Measurements from ENCODE around the gene PCDHA4.
A peak's percentile ranks its signal among the peaks of the same experiment; 100 is the strongest.
"Not testable (repeated sequence)": the region's sequence is repeated elsewhere in the genome, so short reads cannot be mapped to it uniquely, and the experiment has no call there.

The PCDHA4 gene

GRCh38 chr5:140821375-140822280 is 14.8 kb downstream of the PCDHA4 start, which contains the start of gene PCDHA5:
Gene PCDHA5, plus strand, starts transcription at chr5:140821613.
- DNase-seq (ENCODE audit: low spot score): peak; percentile 46

DNA sequence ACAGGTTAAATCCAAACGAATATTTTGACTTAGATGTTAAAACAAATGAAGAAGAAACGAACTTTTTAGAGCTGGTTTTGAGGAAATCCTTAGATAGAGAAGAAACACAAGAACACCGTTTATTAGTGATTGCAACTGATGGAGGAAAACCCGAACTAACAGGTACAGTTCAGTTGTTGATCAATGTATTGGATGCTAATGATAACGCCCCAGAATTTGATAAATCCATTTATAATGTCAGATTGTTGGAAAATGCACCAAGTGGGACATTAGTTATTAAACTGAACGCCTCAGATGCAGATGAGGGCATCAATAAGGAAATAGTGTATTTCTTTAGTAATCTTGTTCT is 15.4 kb downstream of the PCDHA4 start:
- DNase-seq (ENCODE audit: low spot score): no peak

DNA sequence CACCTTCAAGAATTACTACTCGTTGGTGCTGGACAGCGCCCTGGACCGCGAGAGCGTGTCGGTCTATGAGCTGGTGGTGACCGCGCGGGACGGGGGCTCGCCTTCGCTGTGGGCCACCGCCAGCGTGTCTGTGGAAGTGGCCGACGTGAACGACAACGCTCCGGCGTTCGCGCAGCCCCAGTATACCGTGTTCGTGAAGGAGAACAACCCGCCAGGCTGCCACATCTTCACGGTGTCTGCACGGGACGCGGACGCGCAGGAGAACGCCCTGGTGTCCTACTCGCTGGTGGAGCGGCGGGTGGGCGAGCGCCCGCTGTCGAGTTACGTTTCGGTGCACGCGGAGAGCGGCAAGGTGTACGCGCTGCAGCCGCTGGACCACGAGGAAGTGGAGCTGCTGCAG is 16.1 kb downstream of the PCDHA4 start:
- DNase-seq (ENCODE audit: low spot score): not testable (repeated sequence)

DNA sequence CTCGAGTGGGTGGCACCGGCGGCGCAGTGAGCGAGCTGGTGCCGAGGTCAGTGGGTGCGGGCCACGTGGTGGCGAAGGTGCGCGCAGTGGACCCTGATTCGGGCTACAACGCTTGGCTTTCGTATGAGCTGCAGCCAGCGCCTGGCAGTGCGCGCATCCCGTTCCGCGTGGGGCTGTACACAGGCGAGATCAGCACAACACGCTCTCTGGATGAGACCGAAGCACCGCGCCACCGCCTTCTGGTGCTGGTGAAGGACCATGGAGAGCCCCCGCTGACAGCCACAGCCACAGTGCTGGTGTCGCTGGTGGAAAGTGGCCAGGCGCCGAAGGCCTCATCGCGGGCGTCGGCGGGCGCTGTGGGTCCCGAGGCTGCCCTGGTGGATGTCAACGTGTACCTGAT is 16.6 kb downstream of the PCDHA4 start:
- no peak for DNase-seq (ENCODE audit: low spot score)

- no peak for DNase-seq (ENCODE audit: low spot score)
Observed at GRCh38 chr5:140827704-140828361, 21.0 kb downstream of the PCDHA4 start, which contains the start of gene PCDHA6. Gene PCDHA6, plus strand, starts transcription at chr5:140827960. Its CDS starts 132 bp downstream, at chr5:140828092.

DNA sequence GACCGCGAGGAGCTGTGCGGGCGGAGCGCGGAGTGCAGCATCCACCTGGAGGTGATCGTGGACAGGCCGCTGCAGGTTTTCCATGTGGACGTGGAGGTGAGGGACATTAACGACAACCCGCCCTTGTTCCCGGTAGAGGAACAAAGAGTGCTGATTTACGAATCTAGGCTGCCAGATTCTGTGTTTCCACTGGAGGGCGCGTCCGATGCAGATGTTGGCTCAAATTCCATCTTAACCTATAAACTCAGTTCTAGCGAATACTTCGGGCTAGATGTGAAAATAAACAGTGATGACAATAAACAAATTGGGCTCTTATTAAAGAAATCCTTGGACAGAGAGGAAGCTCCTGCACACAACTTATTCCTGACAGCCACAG is 21.5 kb downstream of the PCDHA4 start:
- no peak for DNase-seq (ENCODE audit: low spot score)

- DNase-seq (ENCODE audit: low spot score): not testable (repeated sequence)
Observed at GRCh38 chr5:140829511-140830501, 22.9 kb downstream of the PCDHA4 start.

DNA sequence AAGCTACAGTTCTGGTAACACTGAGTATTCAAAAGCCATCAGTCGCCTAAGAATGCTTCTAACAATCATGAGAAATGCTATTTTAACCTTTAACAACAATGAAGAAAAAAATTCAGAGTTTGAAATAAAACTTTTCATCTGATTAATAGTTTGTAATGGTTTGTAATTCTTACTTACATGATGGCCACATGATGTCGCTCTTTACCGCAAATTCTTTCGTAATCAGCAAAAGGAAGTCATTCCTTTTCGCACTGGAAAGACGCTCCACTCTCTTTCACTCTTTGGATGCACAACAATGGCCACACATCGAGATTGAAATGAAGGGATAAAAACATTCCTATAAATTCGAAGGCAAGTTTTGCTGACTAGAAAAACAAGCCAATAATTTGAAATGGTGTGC is 27.1 kb downstream of the PCDHA4 start, which contains the start of gene PCDHA7:
Gene PCDHA7, plus strand, starts transcription at position 277 of the 400 bp plus-strand sequence. Its CDS starts 115 bp downstream, at position 392.
- DNase-seq (ENCODE audit: low spot score): no peak

DNA sequence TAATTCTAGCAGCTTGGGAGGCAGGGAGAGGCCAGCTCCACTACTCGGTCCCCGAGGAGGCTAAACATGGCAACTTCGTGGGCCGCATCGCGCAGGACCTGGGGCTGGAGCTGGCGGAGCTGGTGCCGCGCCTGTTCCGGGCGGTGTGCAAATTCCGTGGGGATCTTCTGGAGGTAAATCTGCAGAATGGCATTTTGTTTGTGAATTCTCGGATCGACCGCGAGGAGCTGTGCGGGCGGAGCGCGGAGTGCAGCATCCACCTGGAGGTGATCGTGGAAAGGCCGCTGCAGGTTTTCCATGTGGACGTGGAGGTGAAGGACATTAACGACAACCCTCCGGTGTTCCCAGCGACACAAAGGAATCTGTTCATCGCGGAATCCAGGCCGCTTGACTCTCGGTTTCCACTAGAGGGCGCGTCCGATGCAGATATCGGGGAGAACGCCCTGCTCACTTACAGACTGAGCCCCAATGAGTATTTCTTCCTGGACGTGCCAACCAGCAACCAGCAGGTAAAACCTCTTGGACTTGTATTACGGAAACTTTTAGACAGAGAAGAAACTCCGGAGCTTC is 27.7 kb downstream of the PCDHA4 start:
- DNase-seq (ENCODE audit: low spot score): not testable (repeated sequence)

- no peak for DNase-seq (ENCODE audit: low spot score)
Observed at GRCh38 chr5:140835622-140836510, 29.0 kb downstream of the PCDHA4 start.

DNA sequence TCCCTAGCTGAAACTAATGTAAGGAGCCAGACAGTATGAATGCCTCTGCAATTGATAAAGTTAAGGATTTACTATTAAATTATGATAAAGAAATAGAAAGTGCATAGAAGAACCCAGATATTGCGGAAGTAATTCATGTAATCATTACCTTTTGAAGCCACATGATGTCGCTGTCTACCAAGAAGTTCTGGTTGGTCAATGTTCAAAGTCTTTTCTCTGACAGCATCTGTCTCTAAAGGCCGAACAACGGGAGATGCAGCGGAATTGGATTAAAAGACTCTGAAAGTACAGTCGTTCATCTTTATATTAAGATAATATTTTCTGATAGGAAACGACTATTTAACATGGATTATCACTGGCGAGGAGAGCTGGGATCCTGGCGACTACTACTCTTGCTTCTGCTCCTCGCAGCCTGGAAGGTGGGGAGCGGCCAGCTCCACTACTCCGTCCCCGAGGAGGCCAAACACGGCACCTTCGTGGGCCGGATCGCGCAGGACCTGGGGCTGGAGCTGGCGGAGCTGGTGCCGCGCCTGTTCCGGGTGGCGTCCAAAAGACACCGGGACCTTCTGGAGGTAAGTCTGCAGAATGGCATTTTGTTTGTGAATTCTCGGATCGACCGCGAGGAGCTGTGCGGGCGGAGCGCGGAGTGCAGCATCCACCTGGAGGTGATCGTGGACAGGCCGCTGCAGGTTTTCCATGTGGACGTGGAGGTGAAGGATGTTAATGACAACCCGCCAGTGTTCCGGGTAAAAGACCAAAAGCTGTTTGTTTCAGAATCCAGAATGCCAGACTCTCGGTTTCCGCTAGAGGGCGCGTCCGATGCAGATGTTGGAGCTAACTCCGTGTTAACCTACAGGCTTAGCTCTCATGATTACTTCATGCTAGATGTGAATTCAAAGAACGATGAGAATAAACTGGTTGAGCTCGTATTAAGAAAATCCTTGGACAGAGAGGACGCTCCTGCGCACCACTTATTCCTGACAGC is 34.4 kb downstream of the PCDHA4 start, which contains the start of gene PCDHA8:
Gene PCDHA8, plus strand, starts transcription at position 210 of the 985 bp plus-strand sequence. Its CDS starts 135 bp downstream, at position 345.
- DNase-seq (ENCODE audit: low spot score): peak; percentile 81

GRCh38 chr5:140842798-140843733 is 36.2 kb downstream of the PCDHA4 start:
- DNase-seq (ENCODE audit: low spot score): no peak

DNA sequence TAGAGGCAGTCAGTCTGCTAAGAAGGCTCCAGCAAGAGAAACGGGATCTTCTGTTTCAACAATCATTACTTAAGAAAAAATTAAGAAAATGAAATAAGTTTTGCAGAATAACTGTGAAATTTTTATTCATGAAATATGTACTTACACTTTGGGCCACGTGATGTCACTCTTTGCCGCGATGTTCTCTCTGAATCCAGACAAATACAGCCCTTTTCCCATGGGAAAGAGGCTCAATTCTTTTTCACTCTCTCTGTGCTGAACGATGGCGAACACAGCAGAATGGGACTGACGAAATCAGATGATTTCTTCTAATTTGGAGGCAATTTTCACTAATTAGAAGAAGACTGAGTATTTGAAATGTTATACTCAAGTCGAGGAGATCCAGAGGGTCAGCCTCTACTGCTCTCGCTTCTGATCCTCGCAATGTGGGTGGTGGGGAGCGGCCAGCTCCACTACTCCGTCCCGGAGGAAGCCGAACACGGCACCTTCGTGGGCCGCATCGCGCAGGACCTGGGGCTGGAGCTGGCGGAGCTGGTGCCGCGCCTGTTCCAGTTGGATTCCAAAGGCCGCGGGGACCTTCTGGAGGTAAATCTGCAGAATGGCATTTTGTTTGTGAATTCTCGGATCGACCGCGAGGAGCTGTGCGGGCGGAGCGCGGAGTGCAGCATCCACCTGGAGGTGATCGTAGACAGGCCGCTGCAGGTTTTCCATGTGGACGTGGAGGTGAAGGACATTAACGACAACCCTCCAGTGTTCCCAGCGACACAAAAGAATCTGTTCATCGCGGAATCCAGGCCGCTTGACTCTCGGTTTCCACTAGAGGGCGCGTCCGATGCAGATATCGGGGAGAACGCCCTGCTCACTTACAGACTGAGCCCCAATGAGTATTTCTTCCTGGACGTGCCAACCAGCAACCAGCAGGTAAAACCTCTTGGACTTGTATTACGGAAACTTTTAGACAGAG is 41.6 kb downstream of the PCDHA4 start, which contains the start of gene PCDHA9:
Gene PCDHA9, plus strand, starts transcription at position 244 of the 964 bp plus-strand sequence. Its CDS starts 114 bp downstream, at position 358.
- DNase-seq (ENCODE audit: low spot score): not testable (repeated sequence)

GRCh38 chr5:140849831-140850634 is 43.2 kb downstream of the PCDHA4 start:
- not testable (repeated sequence) for DNase-seq (ENCODE audit: low spot score)
